ENCODE measurements around the gene TMPRSS5. TPM values are rescaled to one million over a fixed set of nuclear protein-coding genes. Genes with fewer than 3 reads are reported as not detected.

TMPRSS5 gene
- total RNA-seq, 1 experiment from 2014 or later = 0.71 TPM

GRCh38 chr11:113722221-113722620 lies 16.1 kb upstream of the TMPRSS5 start:
- no peak for ATAC-seq
- TF ChIP-seq ZBTB33 (IDR thresholded peaks at IDR 0.05; ENCODE audit: extremely low read depth, insufficient replicate concordance, low read length) (no peak), CBX3 (IDR thresholded peaks at IDR 0.05; ENCODE audit: low read depth) (no peak), TCF7L2 (IDR thresholded peaks at IDR 0.05; ENCODE audit: borderline replicate concordance, extremely low read depth, insufficient read depth, insufficient read length) (no peak), FOSL1 (IDR thresholded peaks at IDR 0.05; ENCODE audit: low read depth) (no peak), EZH2 (IDR thresholded peaks at IDR 0.05) (no peak), MAX (IDR thresholded peaks at IDR 0.05) (no peak), EGR1 (IDR thresholded peaks at IDR 0.05; ENCODE audit: low read depth) (no peak), SIN3A (IDR thresholded peaks at IDR 0.05; ENCODE audit: low read depth) (no peak), ELF1 (IDR thresholded peaks at IDR 0.05; ENCODE audit: borderline replicate concordance, low read depth) (no peak), ATF3 (IDR thresholded peaks at IDR 0.05) (no peak), EZH2phosphoT487 (IDR thresholded peaks at IDR 0.05; ENCODE audit: borderline replicate concordance) (no peak), JUND (IDR thresholded peaks at IDR 0.05) (no peak)
- BruUV-seq (replicated peaks) = no TSS peak

More at GRCh38 chr11:113722221-113722620, 16.1 kb upstream of the TMPRSS5 start:
- H3K27ac ChIP-seq (ENCODE audit: low read depth, low read length) = no peak overlapping the region
- no peak overlapping the region for H2AFZ ChIP-seq (ENCODE audit: low read depth, low read length, poor library complexity, severe bottlenecking)
- H3K27me3 ChIP-seq (ENCODE audit: insufficient read depth, low read length) = no peaks in the 10 kb centered on the region
- H4K20me1 ChIP-seq (ENCODE audit: insufficient read depth) = no peaks in the 10 kb centered on the region
- H3K9me2 ChIP-seq (ENCODE audit: insufficient read depth) = no peaks in the 10 kb centered on the region
- DNase-seq (ENCODE audit: low read depth, low spot score) = no peak
- no peaks in the 10 kb centered on the region for H3K79me2 ChIP-seq (ENCODE audit: insufficient read depth, low read length)
- H3K4me2 ChIP-seq (ENCODE audit: low read length) = no peak overlapping the region
- H3K9me3 ChIP-seq (ENCODE audit: control insufficient read depth in 1 of 2, insufficient read depth in 1 of 2, low read depth in 1 of 2, low read length in 2 of 2) = no peaks in the 10 kb centered on the region
- no peak overlapping the region for H3K4me3 ChIP-seq (replicated peaks in 1 of 2; ENCODE audit: low read depth in 1 of 2, low read length in 2 of 2)
- H3K36me3 ChIP-seq (ENCODE audit: control insufficient read depth in 1 of 2, insufficient read depth in 2 of 2, low read length in 2 of 2) = no peaks in the 10 kb centered on the region
- ChIA-PET RAD21 (ENCODE audit: low non-redundant PET in 1 of 2, low total read pairs in 2 of 2, uncharacterized antibody in 2 of 2, unreplicated experiment in 2 of 2) (no interaction called here), CTCF (no interaction called here), POLR2A (no interaction called here)
- intact Hi-C loops (cut with micrococcal nuclease) = no loop called here
- no peak overlapping the region for H3K9ac ChIP-seq (ENCODE audit: low read length)
- H3K4me1 ChIP-seq (ENCODE audit: control insufficient read depth in 1 of 2, insufficient read depth in 2 of 2, low read length in 2 of 2) = no peaks in the 10 kb centered on the region
